HG03103 (cell line): Measurements from ENCODE around the gene CUL1.

ENCODE experiments used
- ATAC-seq: cut with Tn5 transposase; IDR thresholded peaks from one replicate; pipeline ENCODE4 v1.9.1; 2021; ENCODE audit warnings: low read depth; ENCODE audit not compliant: unreplicated experiment

Gene CUL1

DNA sequence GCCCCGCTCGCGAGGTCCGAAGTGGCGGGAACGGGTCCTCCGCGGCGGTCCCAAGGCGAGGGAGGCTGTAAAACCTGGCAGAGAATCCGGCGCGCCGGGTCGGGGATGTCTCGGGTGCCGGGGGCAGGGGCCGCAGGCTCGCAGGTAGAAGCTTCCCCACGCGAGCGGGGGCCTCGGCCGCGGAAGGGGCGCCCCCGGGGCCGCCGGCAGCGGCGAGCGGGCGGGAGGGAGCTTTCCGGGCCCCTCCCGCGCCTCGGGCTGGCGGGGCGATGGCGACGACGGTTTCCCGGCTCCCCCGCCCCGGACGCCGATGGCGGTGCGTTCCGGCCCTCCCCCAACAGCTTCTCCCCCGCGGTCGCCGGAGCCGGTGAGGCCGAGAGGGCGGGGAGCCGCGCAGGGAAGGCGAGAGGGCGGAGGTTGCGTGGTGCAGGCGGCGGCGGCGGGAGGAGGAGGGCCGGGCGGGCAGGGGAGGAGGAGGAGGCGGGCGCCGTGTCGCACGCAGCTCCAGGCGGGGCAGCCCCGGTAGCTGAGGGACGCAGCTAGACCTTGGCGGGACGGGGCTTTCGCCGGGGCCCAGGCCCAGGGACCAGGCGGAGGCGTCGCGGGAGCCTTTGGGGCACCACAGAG is at the start of gene CUL1:
Gene CUL1, plus strand, starts transcription at position 507 of the 627 bp plus-strand sequence. CDS start 31,220 bp downstream, outside the sequence.
- peak; percentile 54 for ATAC-seq

DNA sequence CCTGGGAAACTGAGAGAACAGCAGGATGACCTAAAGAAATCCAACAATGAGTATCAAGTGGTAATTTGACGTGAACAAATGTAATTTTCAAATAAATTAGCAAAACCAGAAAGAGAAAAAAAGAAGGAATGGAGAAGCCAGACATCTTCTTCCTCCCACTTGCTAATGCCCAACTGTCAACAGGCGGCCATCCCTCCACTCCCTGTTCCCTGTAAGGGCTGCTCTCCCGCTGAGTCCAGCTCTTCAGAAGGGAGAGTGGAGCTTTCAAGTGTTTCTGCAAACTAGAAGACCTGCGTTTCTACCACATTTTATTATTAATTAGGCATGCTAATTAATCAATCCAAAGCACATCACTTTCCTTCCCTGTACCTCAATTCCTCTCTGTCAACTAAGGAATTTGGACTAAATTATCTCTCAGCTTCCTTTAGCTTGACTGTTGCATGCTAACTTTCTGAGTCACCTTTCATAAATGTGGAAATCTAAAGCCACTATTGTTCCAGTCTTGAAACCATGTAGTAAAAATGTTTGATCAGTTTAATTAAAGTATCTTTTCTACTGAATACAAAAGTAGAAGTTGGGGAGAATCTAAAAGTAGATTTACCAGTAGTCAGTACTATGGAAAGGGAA is 48.4 kb upstream of the CUL1 start:
- ATAC-seq, result no peak

- ATAC-seq, result no peak
These were observed 45.9 kb upstream of the CUL1 start for GRCh38 chr7:148652773-148653172.

GRCh38 chr7:148657929-148658328 is 40.8 kb upstream of the CUL1 start:
- ATAC-seq, result no peak

DNA sequence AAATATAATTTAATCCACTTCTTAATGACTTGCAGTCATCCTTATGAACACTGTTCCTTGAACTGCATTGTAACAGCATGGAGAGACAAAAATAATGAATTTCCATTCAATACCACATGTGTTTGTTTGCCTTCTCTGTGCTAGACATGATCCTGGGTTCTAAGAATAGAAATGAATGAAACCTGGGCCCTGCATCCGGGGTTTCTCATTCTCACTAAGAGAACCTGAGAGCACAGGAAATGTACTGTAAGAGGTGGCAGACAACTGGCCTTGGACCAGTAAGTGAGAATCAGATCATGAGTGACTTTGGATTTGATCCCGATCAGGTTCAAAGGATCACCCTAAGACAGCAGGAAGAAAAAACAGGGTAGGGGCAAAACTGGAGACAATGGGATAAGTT is 37.2 kb upstream of the CUL1 start:
- no peak for ATAC-seq

GRCh38 chr7:148662646-148663045 is 36.1 kb upstream of the CUL1 start:
- no peak for ATAC-seq

DNA sequence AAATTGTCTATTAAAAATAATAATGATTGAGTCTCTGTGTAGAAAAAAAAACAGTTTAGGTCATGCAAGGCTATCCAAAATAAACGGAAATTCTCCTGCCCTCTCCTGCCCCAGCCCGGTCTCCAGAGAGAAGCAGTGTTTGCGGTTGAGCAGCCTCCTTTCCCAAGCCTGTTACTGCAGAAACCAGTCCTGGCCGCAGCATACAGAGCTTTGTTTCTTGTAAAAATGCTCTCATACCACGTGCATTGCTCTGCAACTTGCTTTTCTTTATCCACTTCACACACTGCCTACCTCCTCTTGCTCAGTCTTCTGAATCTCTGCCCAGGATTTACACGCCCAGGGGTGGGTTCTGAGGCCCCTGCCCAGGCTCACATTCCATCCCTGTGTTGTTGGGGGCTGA is 34.4 kb upstream of the CUL1 start:
- ATAC-seq, result no peak

DNA sequence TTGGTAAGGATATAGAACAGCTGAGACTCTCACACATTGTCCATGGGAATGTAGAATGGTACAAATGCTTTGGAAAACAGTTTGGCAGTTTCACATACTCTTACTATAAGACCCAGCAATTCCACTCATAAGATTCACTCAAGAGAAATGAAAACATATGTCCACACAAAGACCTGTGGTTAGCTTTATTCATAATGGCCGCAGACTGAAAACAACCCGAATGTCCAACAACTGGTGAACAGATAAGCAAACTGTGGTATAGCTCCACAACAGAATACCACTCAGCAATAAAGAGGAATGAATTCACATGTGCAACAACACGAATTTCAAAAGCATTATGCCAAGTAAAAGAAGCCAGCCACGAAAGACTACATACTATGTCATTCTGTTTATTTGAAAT is 33.5 kb upstream of the CUL1 start:
- no peak for ATAC-seq

- no peak for ATAC-seq
These were observed 28.8 kb upstream of the CUL1 start for GRCh38 chr7:148669927-148670326.

- no peak for ATAC-seq
These were observed 28.3 kb upstream of the CUL1 start for GRCh38 chr7:148670374-148670773.

GRCh38 chr7:148670807-148671206 is 27.9 kb upstream of the CUL1 start:
- ATAC-seq, result no peak

GRCh38 chr7:148672041-148672440 is 26.7 kb upstream of the CUL1 start:
- ATAC-seq, result no peak

DNA sequence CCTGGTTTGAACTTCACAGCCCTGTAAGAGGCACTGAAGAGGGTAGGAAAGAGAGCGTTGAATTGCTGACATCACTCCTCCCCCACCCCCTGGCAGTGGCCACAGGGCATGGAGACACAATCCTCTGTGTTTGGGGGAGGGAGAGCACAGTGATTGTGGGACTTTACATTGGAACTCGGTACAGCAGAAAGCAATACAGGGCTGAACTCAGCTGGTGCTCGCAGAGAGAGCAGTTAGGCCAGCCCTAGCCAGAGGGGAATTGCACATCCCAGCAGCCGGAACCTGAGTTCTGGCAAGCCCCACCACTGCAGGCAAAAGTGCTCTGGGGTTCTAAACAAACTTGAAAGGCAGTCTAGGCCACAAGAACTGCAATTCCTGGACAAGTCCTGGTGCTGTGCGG is 24.0 kb upstream of the CUL1 start:
- ATAC-seq, result no peak

- no peak for ATAC-seq
These were observed 22.4 kb upstream of the CUL1 start for GRCh38 chr7:148676291-148676690.

DNA sequence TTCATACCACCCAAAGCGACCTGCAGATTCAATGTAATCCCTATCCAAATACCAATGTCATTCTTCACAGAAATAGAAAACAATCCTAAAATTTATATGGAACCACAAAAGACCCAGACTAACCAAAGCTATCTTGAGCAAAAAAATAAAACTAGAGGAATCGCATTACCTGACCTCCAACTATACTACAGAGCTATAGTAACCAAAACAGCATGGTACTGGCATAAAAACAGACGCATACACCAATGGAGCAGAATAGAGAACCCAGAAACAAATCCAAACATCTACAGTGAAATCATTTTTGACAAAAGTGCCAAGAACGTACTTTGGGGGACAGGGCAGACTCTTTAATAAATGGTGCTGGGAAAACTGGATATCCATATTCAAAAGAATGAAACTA is 16.9 kb upstream of the CUL1 start:
- no peak for ATAC-seq

GRCh38 chr7:148684289-148684830 is 14.3 kb upstream of the CUL1 start:
- no peak for ATAC-seq

DNA sequence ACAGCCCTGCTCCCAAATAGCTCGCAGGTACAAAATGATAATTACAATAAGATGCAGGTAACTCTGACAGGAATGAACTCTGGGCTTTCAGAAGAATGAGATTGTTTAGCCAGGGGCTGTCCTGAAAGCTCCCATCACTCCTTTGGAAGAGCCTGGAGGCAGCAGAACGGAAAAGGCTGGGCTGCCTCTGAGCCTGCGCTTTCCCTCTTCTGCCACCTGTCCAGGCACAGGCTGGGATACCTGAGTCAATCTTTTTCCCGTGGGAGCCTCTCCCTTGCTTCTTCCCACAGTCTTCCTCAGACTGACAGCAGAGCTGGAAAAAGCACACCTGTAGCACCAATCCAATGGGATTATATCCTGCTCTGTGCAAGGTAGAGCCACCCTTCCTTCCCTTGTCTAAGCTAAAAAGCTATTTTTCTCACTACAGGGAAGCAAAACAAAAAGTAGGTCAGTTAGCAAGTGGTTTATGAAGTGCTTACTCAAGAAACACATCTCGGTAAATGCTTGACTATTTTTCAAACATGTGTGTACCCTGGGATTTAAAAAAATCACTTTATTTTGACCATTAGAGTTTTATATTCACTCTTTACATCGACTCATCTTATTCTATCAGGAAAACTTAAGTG is 12.3 kb upstream of the CUL1 start:
- no peak for ATAC-seq

GRCh38 chr7:148687555-148687954 is 11.1 kb upstream of the CUL1 start:
- no peak for ATAC-seq

GRCh38 chr7:148688526-148688925 is 10.2 kb upstream of the CUL1 start:
- no peak for ATAC-seq

GRCh38 chr7:148693651-148694050 is 5.1 kb upstream of the CUL1 start:
- ATAC-seq, result no peak

DNA sequence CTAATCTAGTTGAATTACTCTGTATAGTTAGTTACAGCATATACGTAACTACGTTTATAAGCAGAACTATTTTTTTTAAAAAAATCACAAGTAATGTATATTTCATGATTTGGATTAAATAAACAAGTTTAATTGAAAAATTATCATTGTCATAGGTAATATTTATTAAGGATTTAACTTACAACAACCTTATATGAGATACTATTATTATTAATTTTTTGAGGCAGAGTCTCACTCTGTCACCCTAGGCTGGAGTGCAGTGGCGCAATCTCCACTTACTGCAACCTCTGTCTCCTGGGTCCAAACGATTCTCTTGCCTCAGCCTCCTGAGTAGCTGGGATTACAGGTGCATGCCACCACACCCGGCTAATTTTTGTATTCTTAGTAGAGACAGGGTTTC is 4.1 kb upstream of the CUL1 start:
- ATAC-seq, result no peak

DNA sequence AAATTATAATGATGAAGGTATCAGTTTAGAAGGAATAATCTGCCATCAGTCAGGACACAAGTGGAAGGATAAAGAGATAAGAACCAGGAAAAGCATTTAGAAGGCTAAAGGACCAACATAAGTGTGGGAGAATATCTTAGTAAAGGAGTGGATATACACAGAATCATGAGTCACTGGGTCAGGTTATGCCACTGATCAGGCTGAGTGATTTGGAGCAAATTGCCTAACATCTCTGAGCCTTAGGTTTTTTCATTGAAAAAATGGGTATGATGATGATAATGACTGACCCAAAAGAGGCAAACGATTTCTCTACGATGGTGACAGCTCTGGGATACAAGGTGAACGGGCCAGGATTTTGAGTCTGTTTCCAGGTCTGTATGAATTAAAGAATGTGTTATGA is 2.8 kb upstream of the CUL1 start:
- ATAC-seq, result no peak
